ENCODE results near the gene RILPL2.
"Not testable (repeated sequence)": the region's sequence is repeated elsewhere in the genome, so short reads cannot be mapped to it uniquely, and the experiment has no call there.

The RILPL2 gene

DNA sequence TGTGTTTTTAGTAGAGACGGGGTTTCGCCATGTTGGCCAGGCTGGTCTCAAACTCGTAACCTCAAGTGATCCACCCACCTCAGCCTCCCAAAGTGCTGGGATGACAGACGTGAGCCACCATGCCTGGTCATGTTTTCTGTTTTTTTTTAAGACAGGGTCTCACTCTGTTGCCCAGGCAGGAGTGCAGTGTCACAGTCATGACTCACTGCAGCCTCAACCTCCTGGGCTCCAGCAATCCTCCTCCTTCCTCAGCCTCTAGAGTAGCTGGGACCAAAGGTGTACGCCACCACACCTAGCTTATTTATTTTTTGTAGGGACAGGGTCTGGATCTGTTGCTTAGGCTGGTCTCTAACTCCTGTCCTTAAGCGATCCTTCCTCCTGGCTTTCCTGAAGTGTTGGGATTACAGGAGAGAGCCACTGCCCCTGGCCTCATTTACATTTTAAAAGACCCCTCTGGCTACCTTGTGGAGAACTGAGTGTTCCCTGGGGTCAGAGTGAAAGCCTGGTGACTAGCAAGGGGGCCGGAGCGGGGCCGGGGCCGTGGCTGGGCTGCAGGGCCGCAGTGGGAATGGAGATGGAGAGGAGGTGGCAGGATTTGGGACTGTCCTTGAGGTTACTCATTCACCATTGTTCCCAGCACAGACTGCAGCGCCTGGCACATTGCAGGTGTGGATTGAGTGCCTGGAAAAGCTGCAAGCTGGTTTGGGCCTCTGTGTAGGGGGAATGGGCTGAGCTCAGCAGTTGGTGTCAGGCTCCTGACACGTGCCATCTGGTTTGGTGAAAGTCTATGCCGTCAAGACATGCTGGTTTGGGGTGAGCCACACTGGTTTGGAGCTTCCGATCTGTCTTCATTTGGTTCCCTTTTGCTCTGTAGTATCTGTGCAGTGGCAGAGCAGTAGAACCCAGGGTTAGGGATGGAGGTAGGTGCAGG lies 34.5 kb downstream of the RILPL2 start:
- DNase-seq = no peak

DNA sequence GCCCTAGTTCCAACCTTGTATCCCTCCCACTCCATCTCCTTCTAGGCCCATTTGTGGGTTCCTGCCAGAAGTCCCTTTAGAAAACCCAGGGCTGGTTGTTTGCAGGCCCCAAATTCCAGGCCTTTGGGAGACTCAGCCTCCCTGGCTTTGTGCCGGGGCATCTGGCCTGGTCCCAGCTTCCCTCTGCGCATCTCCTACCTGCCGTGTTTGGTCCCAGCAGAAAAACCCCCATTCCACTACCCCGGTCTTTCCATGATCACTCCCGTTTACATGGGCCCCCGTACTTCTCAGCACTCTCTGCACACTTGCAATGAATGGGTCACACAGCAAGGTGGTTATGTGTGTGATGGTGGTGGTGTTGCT lies 37.2 kb downstream of the RILPL2 start:
- DNase-seq = no peak

DNA sequence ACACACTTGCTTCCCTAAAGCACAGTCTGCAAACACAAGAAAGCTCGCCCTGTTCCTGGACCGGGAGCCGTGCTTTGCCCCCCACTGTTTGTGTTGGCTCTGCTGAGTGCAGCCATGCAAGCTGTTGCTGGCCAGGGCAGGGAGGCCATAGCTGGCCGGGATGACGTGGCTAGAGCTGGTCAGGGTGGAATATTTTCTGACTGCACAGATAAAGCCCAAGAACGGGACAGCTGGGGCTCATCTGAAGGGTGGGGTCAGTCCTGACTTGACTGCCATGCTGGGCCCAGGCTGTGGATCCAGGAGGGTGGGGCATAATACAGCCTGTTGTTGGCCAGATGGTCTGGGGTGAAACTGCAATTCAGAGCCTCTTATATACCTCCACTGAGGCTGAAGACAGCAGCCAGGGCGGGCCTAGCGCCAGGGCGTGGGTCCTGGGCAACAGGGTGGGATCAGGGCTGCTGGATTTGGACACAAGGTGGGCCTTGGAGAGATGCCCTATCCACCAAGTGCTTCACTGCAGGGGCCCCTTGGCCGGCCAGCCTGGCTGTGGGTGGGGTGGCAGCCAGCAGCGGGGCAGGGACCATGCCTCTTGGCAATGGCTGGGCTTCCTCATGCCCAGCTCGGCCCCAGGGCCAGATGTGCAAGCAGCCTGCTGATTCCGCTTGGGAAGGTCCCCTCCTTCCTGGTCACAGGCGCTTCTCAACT lies 37.8 kb downstream of the RILPL2 start:
- DNase-seq = no peak

- no peak for DNase-seq
Measured at GRCh38 chr12:123398177-123398549, 38.3 kb downstream of the RILPL2 start.

GRCh38 chr12:123397400-123397799 lies 39.1 kb downstream of the RILPL2 start:
- DNase-seq = no peak

GRCh38 chr12:123396954-123397353 lies 39.5 kb downstream of the RILPL2 start:
- no peak for DNase-seq

DNA sequence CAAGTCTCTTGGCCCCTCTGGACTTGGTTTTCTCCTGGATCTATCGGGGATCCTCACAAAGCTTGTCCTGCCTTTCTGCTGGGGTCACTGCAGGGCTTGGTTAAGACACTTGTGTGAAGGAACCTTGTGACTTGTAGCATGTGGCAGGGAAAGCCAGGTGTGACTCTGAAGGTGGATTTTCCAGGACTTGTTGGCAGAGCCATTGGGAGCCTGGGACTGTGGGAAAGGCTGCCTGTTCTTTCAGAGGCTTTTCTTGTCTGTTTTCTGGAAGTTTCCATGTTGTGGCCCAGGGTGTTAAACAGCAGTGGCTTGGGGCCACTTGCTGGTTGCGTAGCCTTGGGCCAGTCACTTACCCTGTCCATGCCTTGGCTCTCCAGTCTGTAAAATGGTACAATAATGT lies 39.9 kb downstream of the RILPL2 start:
- no peak for DNase-seq

GRCh38 chr12:123395236-123395635 lies 41.2 kb downstream of the RILPL2 start:
- DNase-seq = no peak

GRCh38 chr12:123393747-123394146 lies 42.7 kb downstream of the RILPL2 start:
- DNase-seq = no peak

GRCh38 chr12:123391546-123392343 lies 44.7 kb downstream of the RILPL2 start:
- no peak for DNase-seq

- no peak for DNase-seq
Measured at GRCh38 chr12:123390498-123391426, 45.7 kb downstream of the RILPL2 start.

DNA sequence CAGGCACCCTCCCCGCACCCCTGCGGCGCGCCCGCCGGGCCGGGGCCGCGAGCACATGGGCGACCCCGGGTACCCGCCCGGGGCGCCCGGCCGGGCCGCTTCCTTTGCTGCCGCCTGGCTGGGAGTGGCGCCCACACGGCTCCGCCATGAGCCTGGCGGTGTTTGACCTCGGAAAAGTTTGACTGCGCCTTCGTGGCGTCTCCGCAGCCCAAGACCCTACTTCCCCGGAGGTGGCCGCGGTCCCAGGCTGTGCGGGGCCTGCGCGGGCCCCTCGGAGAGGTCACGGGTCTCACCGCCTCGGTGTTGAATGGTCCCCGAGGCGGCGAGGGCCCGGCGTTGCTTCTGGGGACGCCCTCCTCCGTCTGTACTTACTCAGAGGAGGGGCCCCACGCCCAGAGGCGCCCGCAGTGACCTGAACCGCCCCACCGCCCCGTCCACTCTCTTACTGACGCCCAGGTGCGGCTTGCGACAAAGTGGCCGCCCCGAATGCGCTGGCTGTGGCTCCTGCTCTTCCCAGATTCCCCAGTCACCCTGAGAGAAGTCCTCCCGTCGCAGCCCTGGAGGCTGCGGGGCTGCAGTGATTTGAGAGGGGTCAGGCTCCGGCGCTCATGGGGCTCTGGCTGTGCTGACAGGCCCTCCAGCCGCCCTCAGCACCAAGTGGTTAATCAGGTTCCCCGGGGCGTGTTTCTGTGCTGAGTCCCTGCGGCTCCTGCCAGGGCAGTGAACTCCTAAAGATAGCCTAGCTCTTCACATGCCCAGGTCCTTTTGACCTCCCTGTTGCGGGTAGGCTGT lies 46.7 kb downstream of the RILPL2 start:
- DNase-seq = peak; percentile 15

GRCh38 chr12:123388951-123389559 lies 47.4 kb downstream of the RILPL2 start:
- DNase-seq = no peak

DNA sequence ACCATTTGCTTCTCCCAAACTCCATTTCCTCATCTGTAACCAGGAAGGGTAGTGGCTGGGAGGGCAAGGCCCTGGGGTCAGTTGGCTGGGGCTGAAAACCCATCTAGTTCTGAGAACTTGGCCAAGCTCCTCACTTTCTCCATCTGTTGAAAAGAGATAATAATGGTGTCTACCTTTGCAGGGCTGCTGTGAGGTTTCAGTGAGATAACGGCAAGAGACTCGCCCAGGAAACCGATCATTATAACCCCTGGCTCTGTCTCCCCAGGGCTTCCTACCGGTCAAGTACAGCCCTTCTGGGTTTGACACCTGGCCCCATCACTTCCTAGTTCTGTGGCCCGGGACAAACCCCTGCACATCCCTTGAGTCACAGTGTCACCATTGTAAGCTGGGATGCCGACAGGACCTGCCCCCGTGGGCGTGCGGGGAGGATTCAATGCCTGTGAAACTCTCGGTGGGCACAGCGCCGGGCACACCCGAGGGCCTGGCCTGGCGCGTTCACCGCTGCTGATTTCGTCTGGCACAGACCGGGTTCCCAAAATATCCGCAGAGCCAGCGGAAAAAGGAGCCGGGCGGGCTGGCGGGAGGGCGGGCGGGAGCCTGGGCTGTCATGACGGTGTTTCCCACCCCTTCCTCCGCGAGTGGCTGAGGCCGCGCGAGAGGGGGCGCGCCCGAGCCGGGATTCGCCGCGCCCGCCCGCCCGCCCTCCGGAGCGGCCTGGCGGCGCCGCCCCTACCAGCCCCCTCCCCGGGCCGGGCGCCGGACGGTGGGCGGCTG lies 48.1 kb downstream of the RILPL2 start:
- DNase-seq = peak; percentile 70

- DNase-seq = no peak
Measured at GRCh38 chr12:123387508-123388176, 48.8 kb downstream of the RILPL2 start.

- not testable (repeated sequence) for DNase-seq
Measured at GRCh38 chr12:123385536-123385935, 50.9 kb downstream of the RILPL2 start.

- DNase-seq = no peak
Measured at GRCh38 chr12:123384994-123385376, 51.5 kb downstream of the RILPL2 start.

DNA sequence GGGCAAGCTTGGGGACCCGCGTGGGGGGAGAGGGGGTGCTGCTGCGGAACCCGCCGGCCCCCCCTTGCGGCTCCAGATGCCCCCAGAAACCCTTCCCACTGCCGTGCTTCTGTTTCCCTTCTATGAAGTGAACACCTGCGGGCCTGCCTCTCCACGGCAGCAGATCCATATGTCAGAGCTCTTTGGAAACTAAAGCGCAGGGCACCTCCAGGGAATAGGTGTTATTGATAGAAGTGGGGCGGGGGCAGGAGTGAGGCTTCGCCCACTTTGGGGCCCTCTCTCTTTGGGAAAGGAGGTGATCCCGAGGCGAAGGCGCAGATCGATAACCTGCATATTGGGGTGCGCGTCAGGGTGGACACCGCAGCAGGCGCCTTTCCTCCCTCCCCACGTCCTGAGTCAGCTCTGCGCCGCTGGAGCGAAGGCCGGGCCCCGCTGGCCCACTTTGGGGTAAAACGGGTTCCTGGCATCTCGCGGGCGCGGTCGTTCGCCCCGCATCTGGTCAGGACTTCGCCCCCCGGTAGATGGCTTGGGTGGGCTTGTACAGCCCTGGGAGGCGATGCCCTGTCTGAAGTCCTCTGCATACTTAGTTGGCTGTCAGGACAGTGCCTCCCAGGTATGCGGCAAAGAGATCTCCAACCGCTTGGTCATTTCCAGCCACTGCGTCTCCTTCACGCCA lies 52.0 kb downstream of the RILPL2 start:
- peak; percentile 4 for DNase-seq

GRCh38 chr12:123382684-123383083 lies 53.8 kb downstream of the RILPL2 start:
- no peak for DNase-seq
